Measurements from ENCODE around the gene NUBP2. TPM values are rescaled to one million over a fixed set of nuclear protein-coding genes. Genes with fewer than 3 reads are reported as not detected.

Gene NUBP2
- polyA plus RNA-seq, 1 of the 3 experiments (the other 2 are of a cell fraction) = 73.2 TPM

DNA sequence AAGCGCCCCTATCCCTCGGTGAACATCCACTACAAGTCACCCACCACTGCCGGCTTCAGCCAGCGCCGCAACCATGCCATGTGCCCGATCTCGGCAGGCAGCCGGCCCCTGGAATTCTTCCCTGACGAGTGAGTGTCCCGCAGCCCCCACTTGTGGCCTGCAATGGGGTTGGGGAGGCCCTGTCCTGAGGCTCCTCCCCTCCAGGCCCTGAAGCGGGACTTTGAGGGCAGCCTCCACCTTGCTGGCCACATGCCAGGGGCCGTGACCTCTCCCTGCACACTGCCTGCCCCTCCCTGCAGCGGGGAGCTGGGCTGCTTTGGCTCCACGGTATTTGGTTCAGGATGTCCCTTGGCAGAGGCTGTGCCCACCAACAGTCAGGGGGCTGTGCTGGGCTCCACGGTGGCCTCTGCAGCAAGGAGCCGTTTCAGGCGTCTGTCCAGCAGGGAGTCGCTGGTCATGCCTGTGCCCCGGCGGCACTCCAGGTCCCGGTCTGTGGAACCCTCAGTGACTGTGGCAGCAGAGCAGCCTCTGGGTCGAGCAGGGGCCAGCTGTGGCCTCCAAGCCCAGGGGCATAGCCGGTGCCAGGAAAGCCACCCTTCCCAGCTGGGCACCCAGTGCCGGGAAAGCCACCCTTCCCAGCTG, 19.8 kb upstream of the NUBP2 start (continued):
- TF ChIP-seq TEAD4 (IDR thresholded peaks at IDR 0.05; ENCODE audit: borderline replicate concordance, insufficient read depth) = no peak
- TF ChIP-seq PBX3 (IDR thresholded peaks at IDR 0.05) = no peak
- no peak for TF ChIP-seq EZH2phosphoT487 (IDR thresholded peaks at IDR 0.05; ENCODE audit: borderline replicate concordance, low read depth)
- TF ChIP-seq FOSL2 (IDR thresholded peaks at IDR 0.05; ENCODE audit: borderline replicate concordance, low read depth) = no peak
- no peak for TF ChIP-seq GATA2 (CRISPR knock-in tag; IDR thresholded peaks at IDR 0.05)

GRCh38 chr16:1763521-1764511, 18.9 kb upstream of the NUBP2 start:
- POLR2A ChIA-PET = interaction anchor here (1.2 kb wide), 1 partner anchor 14 kb away, joined by 3 read pairs; no protein-coding TSS in a partner anchor
- H3K79me2 ChIP-seq (ENCODE audit: insufficient read depth) = no peaks in the 10 kb centered on the region
- H3K9me3 ChIP-seq = no peaks in the 10 kb centered on the region
- no peaks in the 10 kb centered on the region for H3K4me1 ChIP-seq (ENCODE audit: control insufficient read depth in 1 of 2, insufficient read depth in 2 of 2, low read depth in 1 of 2, low read length in 1 of 2)
- no peak overlapping the region for H2AFZ ChIP-seq (ENCODE audit: low read depth)
- DNase-seq = peak; percentile 75
- no peaks in the 10 kb centered on the region for H3K9me2 ChIP-seq
- TF ChIP-seq EZH2phosphoT487 (IDR thresholded peaks at IDR 0.05; ENCODE audit: borderline replicate concordance, low read depth) = no peak
- 0 out of 2 replicates have a peak, but pooled peaks have one; percentile 10 for TF ChIP-seq RAD21 (IDR thresholded peaks at IDR 0.05; ENCODE audit: low read length)
- no peak for TF ChIP-seq RXRA (IDR thresholded peaks at IDR 0.05; ENCODE audit: borderline replicate concordance, low read depth)
- TF ChIP-seq, protein P1, sequence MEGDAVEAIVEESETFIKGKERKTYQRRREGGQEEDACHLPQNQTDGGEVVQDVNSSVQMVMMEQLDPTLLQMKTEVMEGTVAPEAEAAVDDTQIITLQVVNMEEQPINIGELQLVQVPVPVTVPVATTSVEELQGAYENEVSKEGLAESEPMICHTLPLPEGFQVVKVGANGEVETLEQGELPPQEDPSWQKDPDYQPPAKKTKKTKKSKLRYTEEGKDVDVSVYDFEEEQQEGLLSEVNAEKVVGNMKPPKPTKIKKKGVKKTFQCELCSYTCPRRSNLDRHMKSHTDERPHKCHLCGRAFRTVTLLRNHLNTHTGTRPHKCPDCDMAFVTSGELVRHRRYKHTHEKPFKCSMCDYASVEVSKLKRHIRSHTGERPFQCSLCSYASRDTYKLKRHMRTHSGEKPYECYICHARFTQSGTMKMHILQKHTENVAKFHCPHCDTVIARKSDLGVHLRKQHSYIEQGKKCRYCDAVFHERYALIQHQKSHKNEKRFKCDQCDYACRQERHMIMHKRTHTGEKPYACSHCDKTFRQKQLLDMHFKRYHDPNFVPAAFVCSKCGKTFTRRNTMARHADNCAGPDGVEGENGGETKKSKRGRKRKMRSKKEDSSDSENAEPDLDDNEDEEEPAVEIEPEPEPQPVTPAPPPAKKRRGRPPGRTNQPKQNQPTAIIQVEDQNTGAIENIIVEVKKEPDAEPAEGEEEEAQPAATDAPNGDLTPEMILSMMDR (IDR thresholded peaks at IDR 0.05) = peak; percentile 40
- H3K27ac ChIP-seq (ENCODE audit: low read depth in 2 of 2, low read length in 1 of 2) = no peak overlapping the region
- CTCF ChIA-PET = interaction anchor here (1.2 to 1.9 kb wide), 4 partner anchors 9 to 165 kb away, joined by 3 to 7 read pairs (median 4); partner anchors contain the start of genes EME2, MAPK8IP3 and MRPS34
- no peaks in the 10 kb centered on the region for H3K27me3 ChIP-seq (ENCODE audit: insufficient read depth)
- 93% methylated on average over 56 of the region's 81 CpGs for WGBS (ENCODE audit: low lambda C conversion rate)
- H3F3A ChIP-seq (replicated peaks; ENCODE audit: insufficient read depth) = no peaks in the 10 kb centered on the region
- no peaks in the 10 kb centered on the region for H4K20me1 ChIP-seq (ENCODE audit: insufficient read depth)
- peaks cover 0 to 75% of the 10 kb centered on the region in 2 experiments for H3K36me3 ChIP-seq (replicated peaks in 1 of 2; ENCODE audit: control insufficient read depth in 1 of 2, insufficient read depth in 2 of 2, low read length in 1 of 2)
- H3K4me3 ChIP-seq (ENCODE audit: low read depth in 2 of 2, low read length in 1 of 2) = peak overlapping the region in 1 of 2 experiments; percentile 32; a peak in 1 of 4 replicates
- no peak overlapping the region for H3K9ac ChIP-seq
- H3K4me2 ChIP-seq = no peak overlapping the region

Data from SK-N-SH (cell line).